ENCODE data around the gene CHCHD3. TPM values are rescaled to one million over a fixed set of nuclear protein-coding genes. Genes with fewer than 3 reads are reported as not detected.

CHCHD3 gene
- total RNA-seq, 1 donor = 104 TPM

DNA sequence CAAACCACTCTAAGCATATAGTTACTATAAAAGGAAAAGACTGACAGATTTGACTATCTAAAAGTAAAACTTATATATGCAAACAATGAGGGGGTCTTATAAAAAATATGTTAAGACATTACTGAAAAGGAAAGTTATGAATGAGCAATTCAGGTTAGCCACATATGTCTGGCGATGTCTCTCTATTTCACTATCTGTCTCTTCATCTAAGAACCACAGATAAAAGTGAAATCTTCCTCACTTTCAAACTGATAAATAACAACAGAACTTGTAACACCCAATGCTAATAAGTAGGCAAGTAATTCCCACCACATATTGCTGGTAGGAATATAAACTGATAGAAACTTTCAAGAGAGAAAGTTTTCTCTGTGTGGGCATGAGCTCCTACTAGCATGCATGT lies 138.2 kb downstream of the CHCHD3 start:
- TF ChIP-seq, protein P1, sequence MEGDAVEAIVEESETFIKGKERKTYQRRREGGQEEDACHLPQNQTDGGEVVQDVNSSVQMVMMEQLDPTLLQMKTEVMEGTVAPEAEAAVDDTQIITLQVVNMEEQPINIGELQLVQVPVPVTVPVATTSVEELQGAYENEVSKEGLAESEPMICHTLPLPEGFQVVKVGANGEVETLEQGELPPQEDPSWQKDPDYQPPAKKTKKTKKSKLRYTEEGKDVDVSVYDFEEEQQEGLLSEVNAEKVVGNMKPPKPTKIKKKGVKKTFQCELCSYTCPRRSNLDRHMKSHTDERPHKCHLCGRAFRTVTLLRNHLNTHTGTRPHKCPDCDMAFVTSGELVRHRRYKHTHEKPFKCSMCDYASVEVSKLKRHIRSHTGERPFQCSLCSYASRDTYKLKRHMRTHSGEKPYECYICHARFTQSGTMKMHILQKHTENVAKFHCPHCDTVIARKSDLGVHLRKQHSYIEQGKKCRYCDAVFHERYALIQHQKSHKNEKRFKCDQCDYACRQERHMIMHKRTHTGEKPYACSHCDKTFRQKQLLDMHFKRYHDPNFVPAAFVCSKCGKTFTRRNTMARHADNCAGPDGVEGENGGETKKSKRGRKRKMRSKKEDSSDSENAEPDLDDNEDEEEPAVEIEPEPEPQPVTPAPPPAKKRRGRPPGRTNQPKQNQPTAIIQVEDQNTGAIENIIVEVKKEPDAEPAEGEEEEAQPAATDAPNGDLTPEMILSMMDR (IDR thresholded peaks at IDR 0.05; ENCODE audit: insufficient read depth, low read depth, low read length) = no peak
- no peak overlapping the region for H3K4me3 ChIP-seq (ENCODE audit: low read depth, low read length)
- no peak for DNase-seq (ENCODE audit: low read depth)

- no peak for DNase-seq (ENCODE audit: low read depth)
- no peak overlapping the region for H3K4me3 ChIP-seq (ENCODE audit: low read depth, low read length)
- TF ChIP-seq, protein P1 (IDR thresholded peaks at IDR 0.05; ENCODE audit: insufficient read depth, low read depth, low read length) = no peak
Measured at GRCh38 chr7:132942701-132943100, 139.2 kb downstream of the CHCHD3 start.

- DNase-seq (ENCODE audit: low read depth) = no peak
- H3K4me3 ChIP-seq (ENCODE audit: low read depth, low read length) = no peak overlapping the region
- TF ChIP-seq, protein P1 (IDR thresholded peaks at IDR 0.05; ENCODE audit: insufficient read depth, low read depth, low read length) = no peak
Measured at GRCh38 chr7:132941905-132942304, 140.0 kb downstream of the CHCHD3 start.

- TF ChIP-seq, protein P1 (IDR thresholded peaks at IDR 0.05; ENCODE audit: insufficient read depth, low read depth, low read length) = no peak
- no peak overlapping the region for H3K4me3 ChIP-seq (ENCODE audit: low read depth, low read length)
- no peak for DNase-seq (ENCODE audit: low read depth)
Measured at GRCh38 chr7:132941428-132941827, 140.5 kb downstream of the CHCHD3 start.

DNA sequence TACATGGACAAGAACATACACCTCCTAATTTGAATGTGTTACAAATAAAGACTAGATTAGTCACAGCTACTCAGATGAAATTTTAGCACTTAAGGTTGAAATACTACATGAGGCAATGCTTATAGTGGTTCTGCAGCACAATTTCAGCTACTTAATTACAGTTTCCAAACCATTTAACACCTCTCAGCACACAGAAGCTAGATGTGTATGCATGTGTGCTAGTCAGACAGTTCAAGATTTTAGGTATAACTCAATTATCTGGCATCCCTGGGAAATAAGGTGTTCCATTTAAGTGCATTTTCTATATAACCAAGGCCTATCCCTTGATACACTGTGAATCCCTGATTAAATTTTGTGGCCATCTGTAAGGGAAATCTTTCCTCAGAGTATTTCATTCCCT lies 141.8 kb downstream of the CHCHD3 start:
- DNase-seq (ENCODE audit: low read depth) = no peak
- H3K4me3 ChIP-seq (ENCODE audit: low read depth, low read length) = no peak overlapping the region
- TF ChIP-seq, protein P1 (IDR thresholded peaks at IDR 0.05; ENCODE audit: insufficient read depth, low read depth, low read length) = no peak

GRCh38 chr7:132939495-132939894 lies 142.4 kb downstream of the CHCHD3 start:
- no peak overlapping the region for H3K4me3 ChIP-seq (ENCODE audit: low read depth, low read length)
- no peak for DNase-seq (ENCODE audit: low read depth)
- TF ChIP-seq, protein P1 (IDR thresholded peaks at IDR 0.05; ENCODE audit: insufficient read depth, low read depth, low read length) = no peak

GRCh38 chr7:132937286-132937685 lies 144.6 kb downstream of the CHCHD3 start:
- no peak overlapping the region for H3K4me3 ChIP-seq (ENCODE audit: low read depth, low read length)
- TF ChIP-seq, protein P1 (IDR thresholded peaks at IDR 0.05; ENCODE audit: insufficient read depth, low read depth, low read length) = no peak
- no peak for DNase-seq (ENCODE audit: low read depth)

All from fibroblast of villous mesenchyme (primary cell).